Measurements from ENCODE around the gene STK38L. TPM values are rescaled to one million over a fixed set of nuclear protein-coding genes. Genes with fewer than 3 reads are reported as not detected.

STK38L gene
- total and polyA plus RNA-seq, 2 of the 8 experiments (the other 6 are each of a cell fraction or from before 2014, with no cell fraction given): 8.1 to 63.6 TPM

GRCh38 chr12:27290501-27291168 lies 46.5 kb downstream of the STK38L start:
- DNase-seq (ENCODE audit: low read depth in 1 of 2, low spot score in 2 of 2): no peak
- no peaks in the 10 kb centered on the region for H4K20me1 ChIP-seq (replicated peaks in 1 of 2; ENCODE audit: control insufficient read depth in 1 of 2, insufficient read depth in 2 of 2, low read length in 2 of 2)
- H2BK20ac ChIP-seq (ENCODE audit: low read length): no peak overlapping the region
- no peak overlapping the region for H2BK120ac ChIP-seq (replicated peaks; ENCODE audit: low read depth, low read length)
- no peaks in the 10 kb centered on the region for H3K36me3 ChIP-seq (ENCODE audit: control insufficient read depth in 2 of 4, insufficient read depth in 4 of 4, low read length in 3 of 4)
- no peaks in the 10 kb centered on the region for H3K27me3 ChIP-seq (replicated peaks in 1 of 4; ENCODE audit: control insufficient read depth in 3 of 4, extremely low read depth in 1 of 4, insufficient read depth in 3 of 4, low read length in 3 of 4)
- H3K9me3 ChIP-seq (ENCODE audit: insufficient read depth in 2 of 2, low read depth in 1 of 2, low read length in 1 of 2): no peaks in the 10 kb centered on the region
- no peak overlapping the region for H3K27ac ChIP-seq (ENCODE audit: low read depth, low read length)
- 0 out of 2 replicates have a peak, but pooled peaks cover 2% of the 10 kb centered on the region for H3K79me1 ChIP-seq (ENCODE audit: low read depth, low read length)
- no peak overlapping the region for H2AK5ac ChIP-seq (ENCODE audit: low read depth, low read length)
- H2BK12ac ChIP-seq (ENCODE audit: low read depth, low read length): no peak overlapping the region
- H4K91ac ChIP-seq (replicated peaks; ENCODE audit: insufficient read length, low read length): no peak overlapping the region
- H3K23ac ChIP-seq (ENCODE audit: insufficient read length): no peak overlapping the region
- H3K4me2 ChIP-seq (ENCODE audit: insufficient read depth in 1 of 2, low read depth in 2 of 2, low read length in 2 of 2): no peak overlapping the region; a peak in 1 of 4 replicates
- H3K23me2 ChIP-seq (ENCODE audit: low read depth, low read length): no peaks in the 10 kb centered on the region
- no peak overlapping the region for H3K14ac ChIP-seq (ENCODE audit: insufficient read length)
- no peak overlapping the region for H3K9ac ChIP-seq (replicated peaks in 1 of 4; ENCODE audit: extremely low read depth in 1 of 4, low read depth in 3 of 4, low read length in 3 of 4)
- H4K8ac ChIP-seq (ENCODE audit: extremely low read depth, insufficient read depth, low read length): no peak overlapping the region
- no peak overlapping the region for H3K4me3 ChIP-seq (ENCODE audit: extremely low read depth in 1 of 4, insufficient read depth in 2 of 4, low read depth in 3 of 4, low read length in 4 of 4)
- ChIA-PET CTCF (ENCODE audit: partially characterized antibody) (interaction anchor here (1.1 to 1.2 kb wide), 3 partner anchors 11 to 75 kb away, joined by 3 to 4 read pairs (median 3); no protein-coding TSS in a partner anchor), POLR2A (ENCODE audit: partially characterized antibody) (interaction anchor here (0.6 kb wide), 1 partner anchor 167 kb away, joined by 3 read pairs; no protein-coding TSS in a partner anchor)
- H4K5ac ChIP-seq (ENCODE audit: insufficient read length, low read depth, low read length): no peak overlapping the region
- no peak overlapping the region for H2AFZ ChIP-seq (ENCODE audit: low read length)
- whole genome bisulfite sequencing, 2 experiments (ENCODE audit: extremely low coverage in 1 of 2, insufficient coverage in 1 of 2, insufficient read length in 1 of 2, insufficient replicate concordance in 2 of 2, low coverage in 1 of 2, low lambda C conversion rate in 2 of 2, missing lambda C conversion rate in 1 of 2): 79 to 100% methylated on average over 1 to 4 of the region's 4 CpGs
- no peak overlapping the region for H3K18ac ChIP-seq (ENCODE audit: extremely low read depth, low read length)
- FAIRE-seq: no peak
- H3K4me1 ChIP-seq (replicated peaks in 1 of 4; ENCODE audit: control insufficient read depth in 3 of 4, insufficient read depth in 4 of 4, low read length in 3 of 4): peaks cover 0 to 12% (median under 1%) of the 10 kb centered on the region in 4 experiments; a peak in 4 of 7 replicates
- H3K56ac ChIP-seq (replicated peaks; ENCODE audit: insufficient read length, low read depth, low read length): no peak overlapping the region
- H3K79me2 ChIP-seq (ENCODE audit: control insufficient read depth in 1 of 2, insufficient read depth in 2 of 2, low read length in 2 of 2): peaks cover 0 to 22% of the 10 kb centered on the region in 2 experiments; a peak in 1 of 4 replicates
- H2BK15ac ChIP-seq (ENCODE audit: low read length): no peak overlapping the region
- no peak overlapping the region for H2BK5ac ChIP-seq (ENCODE audit: low read depth, low read length)
- H3K4ac ChIP-seq (replicated peaks; ENCODE audit: insufficient read length, low read depth, low read length): no peak overlapping the region
- TF ChIP-seq CTBP2 (IDR thresholded peaks at IDR 0.05; ENCODE audit: borderline replicate concordance, insufficient read depth, insufficient read length, low read length): no peak

Data from H1 (cell line).